GM18519 (cell line): ENCODE data around the gene TNFAIP3.
A peak's percentile ranks its signal among the peaks of the same experiment; 100 is the strongest.
"Not testable (repeated sequence)": the region's sequence is repeated elsewhere in the genome, so short reads cannot be mapped to it uniquely, and the experiment has no call there.

Source experiments
- ATAC-seq: cut with Tn5 transposase; IDR thresholded peaks from one replicate; pipeline ENCODE4 v1.9.1; 2021; ENCODE audit warnings: mild to moderate bottlenecking, moderate library complexity; ENCODE audit not compliant: unreplicated experiment, low FRiP score

TNFAIP3 gene

GRCh38 chr6:137866914-137867684 lies at the start of gene TNFAIP3:
TNFAIP3 (plus strand) TSS chr6:137867259; CDS start chr6:137871228, 3,969 bp downstream.
- ATAC-seq, result peak; percentile 66

DNA sequence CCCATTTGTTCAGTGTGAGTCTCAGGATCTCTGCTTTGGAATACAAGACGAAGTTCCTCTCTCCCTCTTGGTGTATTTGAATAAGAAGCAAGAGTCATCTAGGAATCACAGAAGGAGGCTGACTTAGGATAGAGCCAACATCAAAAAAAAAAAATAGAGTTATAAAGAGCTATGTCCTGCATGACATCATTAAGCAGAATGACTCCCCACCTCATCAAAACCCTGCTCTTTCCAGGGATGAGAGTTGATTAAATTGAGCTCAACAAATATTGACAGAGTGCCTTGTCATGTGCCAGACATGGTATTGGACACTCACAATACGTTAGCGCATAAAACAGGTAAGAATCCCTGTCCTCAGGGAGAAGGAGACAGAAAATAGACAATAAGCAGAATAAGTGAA lies 48.6 kb upstream of the TNFAIP3 start:
- ATAC-seq, result no peak

DNA sequence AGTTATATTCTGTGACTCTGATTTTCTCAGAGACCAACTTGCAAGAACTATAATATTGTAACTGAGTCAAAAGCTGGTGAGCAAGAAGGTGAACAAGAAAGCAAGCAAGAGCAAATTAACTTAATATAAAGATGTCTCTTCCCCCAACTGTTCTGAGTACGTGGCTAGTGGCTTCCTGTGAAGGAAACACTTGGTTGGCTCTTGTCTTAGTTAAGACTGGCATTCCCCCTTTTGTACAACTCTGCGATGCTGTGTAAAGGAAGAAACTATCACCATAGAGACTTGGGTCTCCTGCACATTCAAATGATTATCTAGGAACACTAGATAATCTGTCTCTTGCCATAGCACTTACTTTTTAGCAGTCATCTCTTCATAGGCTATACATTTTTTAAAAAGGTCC lies 47.3 kb upstream of the TNFAIP3 start:
- no peak for ATAC-seq

- ATAC-seq, result no peak
Measured at GRCh38 chr6:137820425-137820824, 46.6 kb upstream of the TNFAIP3 start.

- ATAC-seq, result no peak
Measured at GRCh38 chr6:137820952-137821351, 46.1 kb upstream of the TNFAIP3 start.

DNA sequence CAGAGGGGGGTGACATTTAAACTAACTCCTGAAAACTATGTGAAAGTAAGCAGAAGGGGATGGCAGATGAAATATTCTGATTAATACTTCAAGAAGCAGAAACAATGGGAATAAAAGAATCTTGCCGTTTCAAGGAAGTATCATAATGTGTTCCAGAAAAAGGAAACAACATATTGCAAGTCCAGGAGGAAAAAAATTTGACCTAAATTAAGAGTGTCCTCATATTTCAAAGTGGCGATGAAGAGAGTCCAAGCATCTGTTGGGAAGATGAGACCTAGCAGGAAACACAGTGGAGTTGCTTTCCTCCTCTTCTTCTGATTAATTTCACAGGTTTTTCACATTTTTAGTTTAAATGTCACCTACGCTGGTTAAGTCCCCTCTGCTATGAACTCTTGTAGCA lies 45.6 kb upstream of the TNFAIP3 start:
- no peak for ATAC-seq

DNA sequence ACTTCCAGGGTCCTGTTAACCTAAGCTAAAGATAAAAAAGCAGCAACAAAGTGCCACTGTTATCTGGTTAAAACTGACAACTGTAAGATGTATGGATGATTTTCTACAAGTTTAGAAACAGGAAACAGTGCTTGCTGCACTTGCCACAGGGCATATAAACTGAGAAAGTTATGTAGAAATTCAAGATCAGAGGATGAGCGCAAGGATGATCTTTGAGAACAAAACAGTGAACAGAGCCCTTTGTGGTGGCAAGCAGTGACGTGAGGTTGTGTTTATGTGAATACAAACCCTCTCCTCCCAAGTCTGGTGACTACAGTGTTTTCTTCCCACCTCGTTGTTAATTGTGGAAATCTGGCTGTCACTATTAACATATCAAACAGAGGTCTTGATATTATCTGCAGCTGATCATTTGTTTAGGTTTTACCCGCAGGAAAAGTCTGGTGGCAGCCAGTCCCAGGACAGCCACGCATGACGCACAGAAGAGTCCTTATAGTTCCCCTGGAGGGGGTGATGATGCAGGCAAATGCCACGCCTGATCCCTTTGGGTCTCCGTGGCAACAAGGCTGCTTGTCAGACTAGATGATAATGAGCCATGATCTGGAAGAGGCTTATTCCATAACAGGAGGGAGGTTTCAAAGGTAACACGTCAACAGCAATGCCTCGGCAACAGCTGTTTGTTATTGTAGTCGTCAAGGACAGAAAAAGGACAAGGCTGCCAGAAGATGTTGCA lies 43.1 kb upstream of the TNFAIP3 start:
- ATAC-seq, result no peak

GRCh38 chr6:137824556-137824879 lies 42.5 kb upstream of the TNFAIP3 start:
- no peak for ATAC-seq

DNA sequence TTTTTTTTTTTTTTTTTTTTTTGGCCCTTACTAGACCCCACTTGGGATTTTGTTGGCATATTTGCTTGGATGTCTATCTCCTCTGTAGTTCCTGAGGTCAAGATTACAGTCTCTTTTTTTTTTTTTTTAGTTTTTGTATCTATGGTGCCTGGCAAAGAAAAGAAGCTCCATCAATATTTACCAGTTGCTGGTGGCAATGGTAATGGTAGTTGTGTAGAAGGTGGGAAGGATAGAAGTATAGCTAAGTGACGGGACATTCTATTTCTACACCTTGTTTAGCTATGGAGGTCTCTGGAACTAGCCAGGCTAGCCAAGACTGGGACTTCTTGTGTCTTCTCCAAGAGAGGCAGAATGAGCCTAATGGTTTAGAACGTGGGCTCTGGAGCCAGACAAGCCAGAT lies 42.2 kb upstream of the TNFAIP3 start:
- ATAC-seq, result no peak

DNA sequence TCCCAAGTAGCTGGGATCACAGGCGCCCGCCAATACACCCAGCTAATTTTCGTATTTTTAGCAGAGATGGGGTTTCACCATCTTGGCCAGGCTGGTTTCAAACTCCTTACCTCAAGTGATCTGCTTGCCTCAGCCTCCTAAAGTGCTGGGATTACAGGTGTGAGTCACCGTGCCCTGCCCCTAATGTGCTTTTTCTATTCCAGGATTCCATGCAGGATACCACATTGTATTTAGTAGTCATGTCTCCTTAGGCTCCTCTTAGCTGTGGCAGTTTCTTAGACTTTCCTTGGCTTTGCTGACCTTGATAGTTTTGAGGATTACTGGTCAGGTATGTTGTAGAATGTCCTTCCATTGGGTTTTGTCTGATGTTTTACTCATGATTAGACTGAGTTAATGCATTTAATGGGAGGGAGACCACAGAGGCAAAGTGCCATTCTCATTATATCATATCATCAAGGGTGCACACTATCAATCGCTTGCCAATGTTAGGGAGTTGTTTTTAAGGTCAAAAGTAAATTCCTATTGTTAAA lies 39.6 kb upstream of the TNFAIP3 start:
- ATAC-seq, result no peak

GRCh38 chr6:137827977-137828810 lies 38.9 kb upstream of the TNFAIP3 start:
- peak; percentile 42 for ATAC-seq

DNA sequence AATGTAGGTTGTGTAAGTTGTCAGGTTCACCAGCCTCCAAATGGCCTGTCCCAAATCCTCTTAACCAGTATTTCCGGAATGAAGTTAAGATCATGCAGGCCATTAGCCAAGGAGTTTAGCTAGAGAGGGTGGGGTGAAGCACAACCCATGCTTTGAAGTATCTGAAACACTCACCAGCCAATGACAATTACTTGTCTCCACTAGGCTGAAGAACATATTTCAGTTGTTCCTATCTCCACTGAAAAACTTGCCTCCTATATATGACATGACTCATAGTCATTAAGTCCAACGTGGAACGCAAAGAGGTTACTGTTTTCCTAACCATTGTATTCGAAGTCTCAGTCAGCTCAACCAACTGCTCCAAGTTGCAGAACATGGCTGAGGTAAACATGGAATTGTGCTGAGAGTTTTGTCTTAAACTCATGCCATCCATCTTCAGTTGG lies 37.4 kb upstream of the TNFAIP3 start:
- no peak for ATAC-seq

GRCh38 chr6:137830511-137830911 lies 36.5 kb upstream of the TNFAIP3 start:
- no peak for ATAC-seq

GRCh38 chr6:137832110-137832509 lies 34.9 kb upstream of the TNFAIP3 start:
- no peak for ATAC-seq

DNA sequence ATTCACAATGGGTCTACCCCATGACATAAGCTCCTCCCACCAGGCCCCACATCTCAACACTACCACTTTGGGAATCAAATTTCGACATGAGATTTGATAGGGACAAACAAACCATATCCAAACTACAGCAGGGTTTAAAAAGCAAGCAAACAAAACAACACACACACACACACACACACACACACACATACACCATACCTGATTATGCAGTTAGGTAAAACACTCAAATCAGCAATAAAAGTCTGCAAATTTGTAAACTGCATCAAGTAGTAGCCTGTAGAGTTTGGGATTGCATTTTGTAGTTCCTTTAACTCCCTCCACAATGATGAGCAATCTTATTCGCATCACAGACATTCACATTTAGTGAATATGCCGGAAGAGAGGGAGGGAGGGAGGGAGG lies 32.6 kb upstream of the TNFAIP3 start:
- ATAC-seq, result no peak

GRCh38 chr6:137836788-137837187 lies 30.3 kb upstream of the TNFAIP3 start:
- no peak for ATAC-seq

DNA sequence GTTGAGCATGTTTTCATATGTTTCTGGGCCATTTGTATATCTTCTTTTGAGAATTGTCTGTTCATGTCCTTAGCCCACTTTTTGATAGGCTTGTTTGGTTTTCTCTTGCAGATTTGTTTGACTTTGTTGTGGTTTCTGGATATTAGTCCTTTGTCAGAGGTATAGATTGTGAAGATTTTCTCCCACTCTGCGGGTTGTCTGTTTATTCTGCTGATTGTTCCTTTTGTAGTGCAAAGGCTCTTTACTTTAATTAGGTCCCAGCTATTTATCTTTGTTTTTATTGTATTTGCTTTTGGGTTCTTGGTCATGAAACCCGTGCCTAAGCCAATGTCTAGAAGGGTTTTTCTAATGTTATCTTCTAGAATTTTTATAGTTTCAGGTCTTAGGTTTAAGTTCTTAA lies 29.0 kb upstream of the TNFAIP3 start:
- not testable (repeated sequence) for ATAC-seq

- ATAC-seq, result not testable (repeated sequence)
Measured at GRCh38 chr6:137838597-137838996, 28.5 kb upstream of the TNFAIP3 start.

- no peak for ATAC-seq
Measured at GRCh38 chr6:137839076-137839475, 28.0 kb upstream of the TNFAIP3 start.

- ATAC-seq, result no peak
Measured at GRCh38 chr6:137840252-137840651, 26.8 kb upstream of the TNFAIP3 start.

DNA sequence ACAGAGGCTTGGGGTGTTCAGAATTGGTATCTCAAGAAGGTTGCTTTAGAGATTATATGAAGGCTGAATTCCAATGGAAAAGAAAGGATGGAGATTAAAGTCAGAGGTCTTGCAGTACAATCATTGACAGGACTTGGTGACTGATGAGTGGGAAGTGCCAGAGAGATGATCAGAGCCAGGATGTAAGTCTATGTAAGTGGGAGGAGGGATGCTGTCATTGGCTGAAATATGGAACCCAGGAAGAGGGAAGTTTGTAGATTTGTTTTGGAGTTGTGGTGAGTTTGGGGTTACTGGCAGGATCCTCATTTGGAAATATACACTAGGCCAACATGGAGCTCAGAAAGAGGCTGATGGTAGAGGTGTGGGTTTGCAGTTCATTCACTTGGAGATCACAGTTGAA lies 23.8 kb upstream of the TNFAIP3 start:
- ATAC-seq, result no peak
